Nephron (organoid): ENCODE results near the gene PTGER3.

ENCODE experiments used
- H3K27ac Mint-ChIP-seq, 3 experiments: 2 replicates each; pipeline ENCODE4 v1.8.0; 2020; ENCODE audit warnings: mixed read lengths in 3 of 3, mild to moderate bottlenecking in 2 of 3, moderate library complexity in 1 of 3
- H3K27me3 Mint-ChIP-seq: 2 replicates; pipeline ENCODE4 v1.8.0; 2021; ENCODE audit warnings: low read depth, mild to moderate bottlenecking, moderate library complexity, mixed read lengths
- H3K36me3 Mint-ChIP-seq: 2 replicates; pipeline ENCODE4 v1.8.0; 2020; ENCODE audit warnings: low read depth, mixed read lengths
- H3K4me1 Mint-ChIP-seq: 2 replicates; pipeline ENCODE4 v1.8.0; 2020; ENCODE audit warnings: mixed read lengths
- H3K4me3 Mint-ChIP-seq, 3 experiments: 2 replicates each; pipeline ENCODE4 v1.8.0; 2020; ENCODE audit warnings: mild to moderate bottlenecking in 3 of 3, mixed read lengths in 3 of 3, moderate library complexity in 2 of 3
- H3K9me3 Mint-ChIP-seq: 2 replicates; pipeline ENCODE4 v1.8.0; 2020; ENCODE audit warnings: mixed read lengths
- CTCF ChIP-seq, 3 experiments: fragments of 200-600 bp; sonication (generic); IDR thresholded peaks; one replicate each; pipeline ENCODE4 v1.5.0; 2021; ENCODE audit warnings: antibody characterized with exemption in 3 of 3; ENCODE audit not compliant: unreplicated experiment in 3 of 3

Gene PTGER3

GRCh38 chr1:71019233-71019969 lies 28.2 kb downstream of the PTGER3 start:
- Mint-ChIP-seq H3K4me1 (peaks cover 5% of the 10 kb centered on the region), H3K36me3 (no peaks in the 10 kb centered on the region), H3K9me3 (no peaks in the 10 kb centered on the region), H3K4me3 (no peak overlapping the region), H3K27me3 (peaks cover 7% of the 10 kb centered on the region), H3K27ac (no peak overlapping the region)
- no peak for TF ChIP-seq CTCF (IDR thresholded peaks at IDR 0.05; ENCODE audit: unreplicated experiment in 3 of 3)

GRCh38 chr1:71018791-71019190 lies 28.8 kb downstream of the PTGER3 start:
- H3K4me3 Mint-ChIP-seq = no peak overlapping the region
- peaks cover 7% of the 10 kb centered on the region for H3K27me3 Mint-ChIP-seq
- no peak overlapping the region for H3K27ac Mint-ChIP-seq
- no peaks in the 10 kb centered on the region for H3K36me3 Mint-ChIP-seq
- H3K9me3 Mint-ChIP-seq = no peaks in the 10 kb centered on the region
- H3K4me1 Mint-ChIP-seq = peaks cover 5% of the 10 kb centered on the region
- TF ChIP-seq CTCF (IDR thresholded peaks at IDR 0.05; ENCODE audit: unreplicated experiment in 3 of 3) = no peak

- Mint-ChIP-seq H3K9me3 (no peaks in the 10 kb centered on the region), H3K36me3 (no peaks in the 10 kb centered on the region), H3K27ac (no peak overlapping the region), H3K27me3 (peaks cover 7% of the 10 kb centered on the region), H3K4me1 (peaks cover 5% of the 10 kb centered on the region), H3K4me3 (no peak overlapping the region)
- no peak for TF ChIP-seq CTCF (IDR thresholded peaks at IDR 0.05; ENCODE audit: unreplicated experiment in 3 of 3)
Measured at GRCh38 chr1:71015745-71016144, 31.9 kb downstream of the PTGER3 start.

- Mint-ChIP-seq H3K4me1 (peaks cover 2% of the 10 kb centered on the region), H3K9me3 (no peaks in the 10 kb centered on the region)
Measured at GRCh38 chr1:71014178-71014579, 33.4 kb downstream of the PTGER3 start.

GRCh38 chr1:71002709-71003475 lies 44.7 kb downstream of the PTGER3 start:
- Mint-ChIP-seq H3K36me3 (no peaks in the 10 kb centered on the region), H3K4me3 (no peak overlapping the region), H3K9me3 (no peaks in the 10 kb centered on the region), H3K27me3 (no peaks in the 10 kb centered on the region), H3K27ac (no peak overlapping the region), H3K4me1 (no peaks in the 10 kb centered on the region)
- no peak for TF ChIP-seq CTCF (IDR thresholded peaks at IDR 0.05; ENCODE audit: unreplicated experiment in 3 of 3)

More at GRCh38 chr1:71014178-71014579, 33.4 kb downstream of the PTGER3 start:
- Mint-ChIP-seq H3K4me3 (no peak overlapping the region), H3K36me3 (no peaks in the 10 kb centered on the region), H3K27ac (no peak overlapping the region), H3K27me3 (peaks cover 8% of the 10 kb centered on the region)
- TF ChIP-seq CTCF (IDR thresholded peaks at IDR 0.05; ENCODE audit: unreplicated experiment in 3 of 3) = no peak
